ENCODE data around the gene ACP7. TPM values are rescaled to one million over a fixed set of nuclear protein-coding genes. Genes with fewer than 3 reads are reported as not detected.
"Not testable (repeated sequence)": the region's sequence is repeated elsewhere in the genome, so short reads cannot be mapped to it uniquely, and the experiment has no call there.

The ACP7 gene
- total RNA-seq, 1 donor from 2014 or later, result 1.6 TPM

DNA sequence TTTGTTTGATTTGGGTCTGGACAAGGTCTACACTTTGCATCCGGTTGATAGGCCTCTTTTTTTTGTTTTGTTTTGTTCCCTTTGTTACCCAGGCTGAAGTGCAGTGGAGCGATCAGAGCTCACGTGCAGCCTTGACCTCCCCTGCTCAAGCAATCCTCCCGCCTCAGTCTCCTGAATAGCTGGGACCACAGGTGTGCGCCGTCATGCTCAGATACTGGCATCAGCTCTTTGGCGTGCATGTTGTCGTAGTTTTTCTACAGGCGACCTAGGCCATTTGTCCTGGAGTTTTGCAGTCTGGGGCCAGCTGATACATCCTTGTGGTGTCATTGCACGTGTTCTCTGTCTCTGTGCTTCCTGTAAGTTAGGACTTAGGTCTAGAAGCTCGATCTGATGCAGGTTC lies 57.8 kb downstream of the ACP7 start:
- no peak for DNase-seq (ENCODE audit: low spot score)
- intact Hi-C loops (cut with DNase I), result no loop called here
- ATAC-seq, result no peak

DNA sequence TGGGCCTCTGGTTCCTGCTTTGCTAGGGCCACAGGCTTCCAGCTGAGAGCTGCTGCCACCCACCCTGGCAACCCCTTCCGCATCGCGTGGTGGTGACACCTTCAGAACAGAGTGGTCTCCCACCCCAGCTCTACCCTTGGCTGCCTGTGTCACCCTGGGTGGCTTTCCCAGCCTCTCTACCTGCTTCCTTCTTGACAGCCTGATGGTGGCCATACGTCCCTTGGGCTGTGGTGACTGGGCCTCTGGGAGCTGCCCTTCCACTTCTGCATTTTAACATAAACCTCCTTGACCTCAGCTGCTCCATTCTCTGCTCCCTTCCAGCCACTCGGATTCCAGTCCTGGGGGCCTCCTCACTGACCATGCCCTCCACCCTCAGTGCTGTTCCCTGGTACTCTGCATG lies 58.5 kb downstream of the ACP7 start:
- ATAC-seq (no peak), DNase-seq (ENCODE audit: low spot score) (no peak)
- intact Hi-C loops (cut with DNase I), result no loop called here

DNA sequence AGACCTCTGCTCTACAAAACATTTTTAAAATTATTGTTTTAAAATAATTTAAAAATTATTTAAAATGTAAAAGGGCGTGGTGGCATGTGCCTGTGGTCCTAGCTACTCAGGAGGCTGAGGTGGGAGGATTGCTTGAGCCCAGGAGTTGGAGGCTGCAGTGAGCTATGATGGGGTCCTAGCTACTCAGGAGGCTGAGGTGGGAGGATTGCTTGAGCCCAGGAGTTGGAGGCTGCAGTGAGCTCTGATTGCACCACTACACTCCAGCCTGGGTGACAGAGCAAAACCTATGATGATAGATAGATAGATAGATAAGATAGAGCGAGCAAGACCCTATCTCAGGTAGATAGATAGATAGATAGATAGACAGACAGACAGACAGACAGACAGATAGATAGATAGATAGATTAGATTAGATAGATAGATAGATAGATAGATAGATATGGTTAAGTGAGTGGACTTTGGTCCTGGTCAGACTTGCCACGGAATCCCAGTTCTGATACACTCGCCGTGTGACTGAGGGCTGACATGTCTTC lies 59.7 kb downstream of the ACP7 start:
- ATAC-seq; DNase-seq (ENCODE audit: low spot score); intact Hi-C loops (cut with DNase I): not testable (repeated sequence)

DNA sequence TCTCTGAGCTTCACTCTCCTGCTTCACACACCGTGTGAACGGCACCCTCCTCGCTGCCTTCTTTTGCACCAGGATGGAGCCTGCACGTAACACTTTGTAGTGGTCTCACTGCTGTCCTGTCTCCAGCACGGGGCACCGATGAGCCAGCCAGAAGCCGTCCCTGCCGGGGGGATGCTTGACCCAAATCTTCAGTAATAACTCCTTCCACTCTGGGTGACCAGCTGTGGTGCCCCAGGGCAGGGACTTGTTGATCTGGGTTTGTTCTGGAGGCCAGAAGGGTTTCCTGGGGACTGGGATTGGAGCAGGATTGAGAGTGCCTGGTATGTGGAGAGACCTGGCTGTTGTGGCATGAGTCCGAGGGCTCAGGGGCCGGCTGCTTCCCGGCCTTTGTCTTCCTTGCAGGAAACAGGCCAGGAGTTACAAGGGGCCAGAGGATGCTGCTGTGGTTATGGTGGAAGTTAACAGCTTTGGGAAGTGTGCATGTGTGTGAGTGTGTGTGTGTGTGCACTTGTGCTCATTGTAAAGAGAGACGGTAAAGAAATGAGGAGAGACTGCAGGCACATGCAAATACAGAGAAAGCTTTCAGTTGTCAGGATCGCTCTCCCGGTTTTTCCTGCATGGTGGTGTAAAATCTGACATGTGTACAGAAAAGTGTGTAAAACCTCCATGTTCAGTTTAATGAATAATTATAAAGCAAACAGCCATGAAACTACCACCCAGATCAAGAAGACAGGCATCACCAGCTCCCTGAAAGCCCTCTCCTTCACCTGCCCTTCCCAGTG lies 60.3 kb downstream of the ACP7 start:
- DNase-seq (ENCODE audit: low spot score), result no peak
- ATAC-seq, result peak; percentile 56
- intact Hi-C loops (cut with DNase I), result no loop called here

DNA sequence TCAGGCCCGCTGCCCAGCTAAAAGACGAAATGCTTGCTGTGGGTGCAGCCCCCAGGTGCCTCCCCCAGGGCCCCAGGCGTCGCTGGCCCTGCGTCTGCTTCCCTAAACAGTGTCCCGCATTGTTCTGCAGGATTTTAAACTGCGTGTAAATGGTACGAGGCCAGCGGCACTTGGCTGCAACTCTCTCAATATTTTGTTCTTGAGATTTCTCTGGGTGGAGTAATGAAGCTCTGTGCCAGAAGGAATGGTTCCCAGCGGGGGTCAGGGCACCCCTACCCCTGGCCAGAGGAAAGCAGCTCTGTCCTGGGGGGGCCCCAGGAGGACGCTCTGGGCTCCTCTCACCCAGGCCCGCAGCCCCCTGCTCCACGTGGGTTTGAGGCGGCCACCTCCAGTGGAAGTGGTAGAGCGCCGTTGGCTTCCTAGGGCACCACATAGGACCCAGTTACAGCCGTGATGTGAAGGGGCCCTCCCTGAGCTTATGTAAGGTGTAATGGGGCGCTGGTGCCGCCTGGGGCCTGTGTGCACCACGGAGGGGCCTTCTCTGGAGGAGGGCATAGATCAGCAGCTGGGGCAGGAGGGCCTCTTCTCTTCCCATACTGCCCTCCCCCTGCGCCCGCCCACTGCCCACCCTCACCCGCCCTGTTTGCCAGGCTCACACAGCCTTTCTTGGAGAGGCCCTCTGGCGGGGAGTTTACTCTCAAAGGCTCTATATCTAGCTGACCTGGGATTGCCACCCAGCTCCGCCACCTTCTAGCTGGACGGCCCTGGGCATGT lies 61.2 kb downstream of the ACP7 start:
- intact Hi-C loops (cut with DNase I), result no loop called here
- DNase-seq (ENCODE audit: low spot score), result no peak

DNA sequence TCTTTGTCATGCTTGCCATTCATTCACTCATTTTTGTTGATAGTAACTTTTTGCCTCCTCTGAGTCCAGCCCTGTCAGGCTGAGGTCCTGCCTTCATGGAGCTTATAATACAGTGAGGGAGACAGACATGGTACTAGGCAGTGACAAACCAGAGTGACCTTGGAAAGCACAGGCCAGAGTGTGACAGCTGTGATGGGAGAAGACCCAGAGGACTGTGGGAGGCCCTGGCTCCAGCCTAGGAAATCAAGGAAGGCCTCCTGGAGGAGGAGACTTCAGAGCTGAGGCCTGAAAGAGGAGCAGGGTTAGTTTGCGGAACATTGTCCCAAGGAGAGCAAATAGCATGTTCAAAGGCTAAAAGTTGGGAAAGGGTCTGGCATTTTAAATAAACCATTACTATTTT lies 61.9 kb downstream of the ACP7 start:
- no peak for DNase-seq (ENCODE audit: low spot score)
- ATAC-seq, result no peak
- intact Hi-C loops (cut with DNase I), result no loop called here

More for the DNA sequence above, 61.2 kb downstream of the ACP7 start:
- peak; percentile 84 for ATAC-seq

DNA sequence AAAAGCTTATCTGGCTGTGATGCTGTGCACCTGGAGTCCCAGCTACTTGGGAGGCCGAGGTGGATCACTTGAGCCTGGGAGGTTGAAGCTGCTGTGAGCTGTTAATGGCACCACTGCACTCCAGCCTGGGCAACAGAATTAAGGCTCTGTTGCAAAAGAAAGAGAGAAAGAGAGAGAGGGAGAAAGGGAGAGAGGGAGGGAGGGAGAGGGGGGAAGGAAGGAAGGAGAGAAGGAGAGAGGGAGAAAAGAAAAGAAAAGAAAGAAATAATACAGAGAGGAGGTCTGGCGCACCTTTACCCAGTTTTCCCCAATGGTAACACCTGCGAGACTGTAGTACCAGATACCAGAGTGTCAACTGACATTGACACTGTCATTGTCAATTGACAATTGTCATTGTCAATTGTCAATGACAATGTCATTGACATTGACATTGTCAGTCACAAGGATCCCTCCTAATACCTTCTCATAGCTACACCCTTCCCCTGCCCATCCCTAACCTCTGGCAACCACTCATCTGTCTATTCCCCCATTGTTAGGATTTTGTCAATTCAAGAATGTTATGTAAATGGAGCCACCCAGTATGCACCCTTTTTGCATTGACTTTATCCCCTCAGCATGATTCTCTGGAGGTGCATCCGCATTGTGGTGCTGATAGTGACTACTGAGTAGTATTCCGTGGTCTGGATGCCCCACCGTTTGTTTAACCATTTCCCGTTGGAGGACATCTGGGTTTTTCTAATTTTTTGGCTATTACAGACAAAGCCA lies 62.7 kb downstream of the ACP7 start:
- DNase-seq (ENCODE audit: low spot score), result no peak
- no peak for ATAC-seq

DNA sequence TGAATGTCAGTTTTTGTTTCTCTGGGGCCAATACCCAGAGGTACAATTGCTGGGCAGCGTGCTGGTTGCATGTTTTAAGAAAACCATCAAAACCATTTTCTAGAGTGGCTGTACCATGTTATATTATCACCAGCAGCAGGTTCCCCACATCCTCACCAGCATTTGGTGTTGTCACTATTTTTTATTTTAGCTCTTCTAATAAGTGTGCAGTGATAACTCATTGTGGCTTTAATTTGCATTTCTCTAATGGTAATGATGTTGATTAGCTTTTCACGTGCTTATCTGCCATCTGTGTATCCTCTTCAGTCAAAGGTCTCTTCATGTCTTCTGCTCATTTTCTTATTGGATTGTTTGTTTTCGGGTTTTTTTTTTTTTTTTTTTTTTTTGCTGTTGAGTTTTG lies 63.3 kb downstream of the ACP7 start:
- intact Hi-C loops (cut with DNase I), result no loop called here
- ATAC-seq, result no peak
- DNase-seq (ENCODE audit: low spot score), result no peak

More for the DNA sequence above, 62.7 kb downstream of the ACP7 start:
- intact Hi-C loops (cut with DNase I), result no loop called here

DNA sequence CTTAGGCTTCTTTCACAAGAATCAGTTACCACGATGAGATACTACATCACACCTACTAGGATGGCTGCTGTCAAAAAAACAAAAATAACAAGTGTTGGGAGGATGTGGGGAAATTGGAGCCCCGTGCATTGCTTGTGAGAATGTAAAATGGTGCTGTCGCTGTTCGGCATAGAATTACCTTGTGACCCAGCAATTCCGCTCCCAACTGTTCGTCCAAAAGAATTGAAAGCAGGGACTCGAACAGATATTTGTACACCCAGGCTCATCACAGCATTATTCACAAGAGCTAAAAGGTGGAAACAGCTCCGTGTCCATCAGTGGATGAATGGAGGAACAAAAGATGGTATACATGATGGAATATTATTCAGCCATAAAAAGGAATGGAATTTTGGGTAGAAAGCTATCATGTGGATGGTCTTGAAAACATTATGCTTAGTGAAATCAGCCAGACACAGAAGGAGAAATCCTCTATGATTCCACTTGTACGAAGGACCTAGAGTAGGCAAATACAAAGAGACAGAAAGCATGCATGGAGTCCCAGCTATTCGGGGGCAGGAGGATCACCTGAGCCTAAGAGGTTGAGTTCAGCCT lies 64.9 kb downstream of the ACP7 start:
- no peak for ATAC-seq
- intact Hi-C loops (cut with DNase I), result no loop called here

DNA sequence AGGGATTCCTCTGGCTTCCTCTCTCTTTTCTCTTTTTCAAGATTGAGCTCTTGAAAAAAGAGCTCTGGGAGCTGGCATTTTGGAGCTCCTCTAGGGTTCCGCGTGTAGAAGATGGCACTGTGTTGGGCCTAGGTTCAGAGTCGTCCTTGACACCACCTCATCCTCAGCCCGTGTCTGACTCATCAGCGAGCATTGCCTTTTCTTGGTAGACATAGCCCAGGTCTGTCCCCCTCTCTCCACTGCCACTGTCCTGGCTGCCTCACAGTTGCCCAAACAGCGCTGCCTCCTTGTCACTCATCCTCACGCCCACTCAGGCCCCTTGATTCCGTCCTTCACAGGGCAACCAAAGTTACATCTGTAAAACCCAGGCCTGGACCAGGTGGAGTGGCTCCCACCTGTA lies 66.1 kb downstream of the ACP7 start:
- intact Hi-C loops (cut with DNase I), result no loop called here
- ATAC-seq (no peak), DNase-seq (ENCODE audit: low spot score) (no peak)

More for the DNA sequence above, 64.9 kb downstream of the ACP7 start:
- no peak for DNase-seq (ENCODE audit: low spot score)

DNA sequence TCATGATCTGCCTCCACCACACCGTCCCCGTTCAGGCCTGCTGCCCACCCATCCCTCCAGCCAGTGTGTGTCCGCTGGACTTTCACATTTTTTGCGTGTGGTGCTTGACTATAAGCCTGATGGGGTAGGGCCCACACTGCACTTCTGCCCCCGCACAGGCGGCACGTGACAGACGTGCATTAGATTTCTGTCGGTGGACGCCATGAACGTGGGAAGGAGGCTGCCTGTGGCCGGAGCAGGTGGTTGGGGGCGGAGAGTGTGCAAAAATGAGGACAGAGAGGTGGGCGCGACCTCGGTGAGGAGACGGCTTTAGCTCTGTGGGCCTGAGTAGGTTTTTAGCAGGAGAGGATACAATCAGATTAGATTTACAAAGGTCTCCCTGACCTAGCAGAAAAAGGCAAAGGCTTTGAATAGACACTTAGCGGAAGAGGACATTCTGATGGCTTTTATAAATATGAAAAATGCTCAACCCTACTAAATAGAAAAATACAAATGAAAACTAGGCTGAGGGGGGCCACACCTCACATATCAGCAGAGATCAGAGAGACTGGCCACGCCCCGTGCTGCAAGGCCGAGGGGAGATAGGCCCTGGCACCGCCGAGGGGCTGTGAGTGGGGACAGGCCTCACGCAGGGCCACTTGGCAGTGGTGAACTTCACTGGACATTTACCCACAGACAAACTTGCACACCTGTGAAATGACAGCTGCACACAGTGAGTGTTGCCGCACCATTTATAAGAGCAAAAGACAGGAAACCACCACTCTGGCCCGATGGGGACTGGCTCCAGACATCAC lies 66.8 kb downstream of the ACP7 start:
- intact Hi-C loops (cut with DNase I), result no loop called here
- no peak for DNase-seq (ENCODE audit: low spot score)
- ATAC-seq, result no peak

DNA sequence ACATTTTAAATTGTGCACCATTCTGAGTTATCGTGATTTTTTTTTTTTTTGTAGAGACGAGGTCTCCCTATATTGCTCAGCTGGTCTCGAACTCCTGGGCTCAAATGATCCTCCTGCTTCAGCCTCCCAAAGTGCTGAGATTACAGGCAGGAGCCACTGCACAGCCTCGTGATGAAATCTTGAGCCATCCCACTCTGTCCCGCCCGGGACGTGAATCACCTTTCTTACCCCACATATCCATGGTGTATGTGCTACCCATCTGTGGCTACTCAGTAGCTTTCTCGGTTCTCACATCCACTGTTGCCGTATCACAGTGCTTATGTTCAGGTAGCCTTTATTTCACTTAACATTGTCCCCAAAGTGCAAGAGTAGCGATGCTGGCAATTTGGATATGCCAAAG lies 67.9 kb downstream of the ACP7 start:
- ATAC-seq (no peak), DNase-seq (ENCODE audit: low spot score) (no peak)
- intact Hi-C loops (cut with DNase I), result no loop called here

DNA sequence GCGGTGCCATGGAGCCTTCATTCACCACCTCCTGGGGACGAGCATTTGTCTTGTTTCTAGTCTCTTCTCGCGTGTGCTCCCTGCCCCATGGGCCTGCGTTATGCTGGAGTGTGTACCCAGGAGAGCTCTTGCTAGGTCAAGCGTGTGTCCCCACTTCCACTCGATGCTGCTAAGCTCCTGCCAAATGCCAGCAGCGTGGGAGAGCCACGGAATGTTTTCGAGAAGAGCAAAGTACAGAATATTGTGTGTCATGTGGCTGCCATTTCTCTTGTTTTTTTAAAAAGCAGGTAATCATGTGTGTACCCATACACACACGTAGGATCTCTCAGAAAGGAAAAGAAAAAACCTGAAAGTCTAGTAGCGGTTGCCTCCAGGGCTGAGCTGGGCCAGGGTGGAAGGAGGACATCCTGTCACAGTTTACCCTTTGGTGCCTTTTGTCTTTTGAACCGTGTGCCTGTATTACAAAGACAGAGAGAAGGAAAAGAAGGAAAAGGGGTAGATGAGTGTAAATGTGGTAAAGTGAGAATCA lies 70.0 kb downstream of the ACP7 start:
- intact Hi-C loops (cut with DNase I), result no loop called here
- ATAC-seq, result no peak
- DNase-seq (ENCODE audit: low spot score), result no peak

DNA sequence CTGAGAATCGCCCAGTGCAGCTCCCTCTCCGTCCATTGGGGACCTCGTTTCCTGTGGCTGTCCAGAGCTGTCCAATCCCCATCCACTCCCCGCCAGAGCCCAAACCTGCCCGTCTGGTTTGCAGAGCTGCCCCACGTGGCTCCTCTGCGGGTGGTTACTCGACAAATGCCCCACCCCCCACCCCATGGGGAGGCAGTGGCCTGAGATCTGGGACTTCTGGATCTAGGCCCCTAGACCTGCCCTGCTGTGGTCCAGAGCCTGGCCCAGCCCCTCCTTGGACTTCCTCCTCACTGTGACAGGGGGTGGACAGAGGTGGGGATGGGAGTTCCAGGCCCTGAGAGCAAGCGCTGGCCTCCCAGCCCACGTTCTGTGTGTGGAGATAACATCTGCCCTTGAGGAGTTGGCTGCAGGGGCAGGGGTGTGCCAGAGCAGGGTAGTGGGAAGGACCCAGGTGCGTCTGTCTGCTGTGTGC lies 70.5 kb downstream of the ACP7 start:
- no peak for ATAC-seq
- no peak for DNase-seq (ENCODE audit: low spot score)
- intact Hi-C loops (cut with DNase I), result no loop called here

DNA sequence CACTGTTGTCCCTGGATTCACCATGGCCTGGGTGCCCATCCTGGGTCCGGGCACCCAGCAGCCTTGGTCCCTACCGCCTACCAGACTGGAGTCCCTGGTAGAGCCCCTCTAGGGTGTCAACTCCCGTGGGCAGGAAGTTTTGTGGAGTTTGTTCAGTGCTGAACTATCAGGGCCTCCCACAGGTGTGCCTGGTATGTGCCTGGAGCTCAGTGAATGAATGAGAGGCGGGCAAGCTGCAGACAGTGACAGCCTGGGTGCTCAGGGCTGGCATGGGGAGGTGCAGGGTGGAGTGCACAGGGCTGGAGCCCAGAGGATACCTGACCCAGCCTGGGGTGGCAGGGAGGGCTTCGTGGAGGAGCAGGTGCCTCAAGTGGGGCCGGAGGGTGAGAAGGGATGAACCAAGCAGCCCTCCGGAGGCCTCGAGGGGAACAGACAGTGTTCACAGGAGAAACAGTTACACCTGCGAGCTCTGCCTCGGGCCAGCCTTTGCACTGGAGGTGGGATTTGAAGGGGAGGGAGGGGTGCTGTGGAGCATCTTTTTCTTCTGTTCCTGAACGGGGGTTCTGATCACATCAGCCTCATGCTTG lies 71.0 kb downstream of the ACP7 start:
- DNase-seq (ENCODE audit: low spot score) (no peak), ATAC-seq (no peak)
- intact Hi-C loops (cut with DNase I), result no loop called here

DNA sequence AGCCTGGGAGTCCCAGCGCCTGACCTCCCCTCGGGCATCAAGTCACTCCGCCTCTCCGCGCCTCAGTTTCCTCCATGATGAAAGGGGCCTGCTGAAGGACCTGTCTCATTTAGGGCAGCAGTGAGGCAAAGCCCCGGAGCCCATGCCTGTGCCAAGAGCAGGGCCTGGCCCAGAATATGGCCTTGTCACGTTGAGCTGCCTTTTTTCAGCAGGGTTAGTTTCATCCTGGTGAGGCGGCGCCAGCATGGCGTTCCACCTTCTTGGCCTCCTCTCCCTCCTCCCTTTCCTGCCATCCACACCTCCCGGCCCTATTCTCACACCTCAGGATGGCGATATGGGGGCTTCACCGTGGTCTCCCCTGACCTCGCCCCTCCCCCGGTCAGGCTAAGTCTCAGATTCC lies 71.6 kb downstream of the ACP7 start:
- intact Hi-C loops (cut with DNase I), result no loop called here
- DNase-seq (ENCODE audit: low spot score) (no peak), ATAC-seq (no peak)

DNA sequence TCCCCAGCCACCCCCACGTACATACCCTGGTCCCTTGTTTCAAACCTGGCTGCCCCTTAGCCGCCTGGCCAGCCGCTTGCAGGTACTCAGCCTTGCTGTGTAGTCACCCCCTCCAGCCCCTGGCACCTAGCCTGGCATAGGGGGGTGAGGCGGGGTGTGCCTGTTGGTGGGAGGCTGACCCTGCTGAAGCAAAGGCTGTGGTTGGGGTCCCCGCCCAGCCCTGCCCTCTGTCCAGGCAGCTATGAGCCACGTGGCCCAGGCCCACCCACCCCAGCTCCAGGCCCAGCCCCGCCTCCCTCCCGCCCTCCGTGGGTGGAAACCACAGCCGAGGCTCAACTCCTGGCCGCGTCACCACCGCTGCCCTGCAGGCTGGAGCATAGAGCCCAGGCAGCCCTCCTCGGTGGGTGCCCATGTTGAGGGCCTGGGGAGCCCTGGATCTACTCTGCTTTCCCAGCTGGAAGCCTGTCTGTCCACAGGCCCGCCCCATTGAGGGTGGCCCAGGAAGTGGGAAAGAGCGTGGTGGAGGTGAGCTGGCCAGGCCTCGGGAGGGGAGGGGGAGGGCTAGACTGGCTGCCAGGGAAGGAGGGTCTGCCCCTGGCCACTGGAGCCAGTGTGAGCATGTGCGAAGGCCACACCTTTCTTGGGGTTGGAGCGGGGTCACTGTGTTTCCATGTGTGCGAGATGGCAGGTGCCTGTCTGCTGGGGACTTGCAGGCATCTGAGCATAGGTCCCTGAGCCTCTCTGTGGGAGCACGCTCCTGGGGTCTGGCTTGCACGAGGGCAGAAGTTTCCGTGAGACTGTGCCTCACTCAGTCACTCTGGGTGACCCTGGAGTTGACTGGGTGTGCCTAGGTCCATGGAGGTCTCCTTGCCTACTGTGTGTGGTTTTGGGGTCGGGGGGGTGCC lies 72.4 kb downstream of the ACP7 start:
- ATAC-seq (peak; percentile 42), DNase-seq (ENCODE audit: low spot score) (no peak)
- intact Hi-C loops (cut with DNase I), result no loop called here

Measured in sciatic nerve (tissue), 2 donors.